GM12874 (cell line): ENCODE data around the gene NEUROG3.

Experiments
- CTCF ChIP-seq: IDR thresholded peaks from 2 replicates; pipeline ENCODE4 v1.5.1; 2011; ENCODE audit warnings: low read depth, mild to moderate bottlenecking, control low read depth, low read length, moderate library complexity; ENCODE audit not compliant: insufficient read depth

Gene NEUROG3

DNA sequence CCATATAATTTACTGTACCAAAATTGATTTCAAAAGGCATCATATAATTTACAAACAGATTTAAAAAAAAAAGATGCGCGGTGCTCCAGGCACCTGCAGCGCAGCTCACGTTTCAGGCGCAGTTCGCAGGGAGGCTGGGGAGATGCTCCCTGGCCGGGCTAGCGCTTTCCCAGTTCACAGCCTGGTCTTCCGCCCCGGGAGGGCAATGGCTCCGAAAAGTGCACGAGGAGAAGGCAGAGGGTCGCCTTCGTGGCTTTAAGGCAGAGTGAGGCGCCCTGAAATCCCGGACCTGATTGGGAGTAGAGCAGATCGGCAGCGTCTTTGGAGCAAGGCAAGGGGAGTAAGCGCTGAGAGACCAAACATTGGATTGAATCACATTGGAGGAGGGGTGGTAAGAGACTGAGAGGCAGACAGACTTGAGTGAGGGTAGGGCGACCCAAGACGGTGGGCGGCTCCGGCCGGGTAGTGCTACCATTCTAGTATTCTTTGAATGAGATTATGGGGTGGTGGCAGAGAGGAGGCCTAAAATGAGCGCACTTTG, 1.5 kb downstream of the NEUROG3 start:
- no peak for TF ChIP-seq CTCF

DNA sequence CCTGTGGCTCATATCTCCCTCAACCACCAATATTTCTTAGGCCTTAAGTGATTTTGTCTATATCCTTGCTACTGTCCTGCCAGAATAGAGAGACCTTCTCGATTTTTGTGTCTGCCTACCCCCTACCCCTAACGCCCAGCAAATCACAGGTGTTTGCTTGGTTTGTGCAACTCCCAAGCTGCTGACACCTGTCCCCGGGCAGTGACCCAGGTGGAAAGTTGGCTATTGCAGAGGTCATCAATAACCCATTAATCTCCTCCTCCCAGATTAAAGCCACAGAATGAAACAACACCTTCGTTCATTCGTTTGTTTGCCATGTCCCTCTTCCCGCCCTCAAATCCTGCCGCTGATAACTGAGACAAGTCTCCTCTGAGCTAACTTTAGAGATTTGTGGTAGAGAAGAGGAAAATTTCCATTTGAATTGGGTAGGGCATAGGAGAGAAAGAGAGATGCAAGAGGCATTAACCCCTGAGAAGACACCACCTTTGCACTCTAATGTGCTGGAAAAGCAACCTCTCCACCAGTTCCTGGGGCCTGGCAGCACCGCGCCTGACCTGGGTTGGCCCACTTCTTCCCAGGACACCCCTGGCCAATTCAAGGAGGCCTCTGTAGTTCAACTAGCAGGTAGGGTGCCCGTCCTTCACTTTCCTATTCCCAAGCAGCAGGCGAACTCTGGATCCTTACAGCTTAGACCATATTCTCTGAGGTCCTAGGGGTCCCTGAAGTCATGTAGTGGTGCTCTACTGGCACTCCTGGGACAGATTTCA, 3.0 kb downstream of the NEUROG3 start:
- TF ChIP-seq CTCF = no peak

DNA sequence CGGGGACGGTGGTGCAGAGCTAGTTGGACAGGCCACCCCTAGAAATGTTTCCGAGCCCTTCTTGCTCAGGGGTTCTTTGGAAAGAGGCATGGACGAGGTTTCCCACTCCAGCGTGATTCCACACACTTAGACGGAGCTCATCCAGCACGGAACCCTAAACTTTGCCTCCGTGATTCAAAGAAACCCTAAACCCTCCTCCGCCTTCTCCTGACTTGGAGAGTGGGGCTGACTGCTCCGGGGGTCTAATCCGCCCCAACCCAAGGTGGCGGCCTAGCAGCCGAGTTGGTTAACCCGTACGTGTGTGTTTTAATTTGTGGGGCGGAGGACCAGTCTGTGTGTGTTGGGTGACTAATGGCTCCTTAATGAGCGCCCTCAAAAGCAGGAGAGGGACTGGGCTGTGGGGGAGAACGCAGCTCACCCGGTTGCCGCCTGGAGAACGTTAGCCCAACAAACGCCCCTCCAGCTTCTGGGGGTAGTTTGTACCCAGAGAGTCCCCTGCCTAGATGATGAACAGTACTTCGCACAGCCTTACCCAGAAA, 3.8 kb downstream of the NEUROG3 start:
- no peak for TF ChIP-seq CTCF

GRCh38 chr10:69568472-69569395, 4.5 kb downstream of the NEUROG3 start:
- no peak for TF ChIP-seq CTCF

GRCh38 chr10:69567920-69568319, 5.3 kb downstream of the NEUROG3 start:
- TF ChIP-seq CTCF = no peak

DNA sequence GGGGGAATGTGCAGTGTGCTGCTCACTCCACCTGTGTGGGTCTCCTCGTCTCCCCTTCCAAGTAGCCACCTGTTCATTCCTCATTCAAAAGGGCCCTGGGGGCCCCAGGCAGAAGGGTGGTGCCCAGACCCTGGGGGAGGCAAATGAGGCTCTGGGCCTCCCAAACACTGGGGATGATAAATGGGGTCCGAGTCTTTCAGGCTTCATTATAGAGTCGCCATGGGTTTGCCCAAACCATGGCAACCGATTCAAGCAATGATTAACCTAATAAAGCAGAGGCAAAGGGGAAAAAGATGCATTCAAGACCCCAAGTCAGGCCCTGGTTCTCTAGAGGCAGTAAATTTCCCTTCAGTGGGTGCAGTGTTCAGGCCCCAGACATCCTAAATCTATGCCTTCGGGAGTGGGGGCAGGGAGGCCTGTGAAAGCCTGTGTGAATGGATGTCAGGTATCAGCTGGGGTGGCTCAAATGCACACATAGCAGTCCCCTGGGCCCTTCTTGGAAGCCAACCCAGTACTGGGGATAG, 10.4 kb downstream of the NEUROG3 start:
- TF ChIP-seq CTCF = no peak

GRCh38 chr10:69559525-69559924, 13.7 kb downstream of the NEUROG3 start:
- TF ChIP-seq CTCF = no peak
